Measurements from ENCODE around the gene SLC27A5. TPM values are rescaled to one million over a fixed set of nuclear protein-coding genes. Genes with fewer than 3 reads are reported as not detected.

Gene SLC27A5
- total RNA-seq, 1 experiment from 2014 or later = 17.1 TPM

- Histone ChIP-seq H3K18ac (ENCODE audit: insufficient read length, low read depth, low read length) (no peak overlapping the region), H2BK120ac (ENCODE audit: low read depth, low read length, poor library complexity, severe bottlenecking) (no peak overlapping the region), H4K5ac (ENCODE audit: insufficient read length, low read depth, low read length) (no peak overlapping the region), H3K23me2 (ENCODE audit: insufficient read length, low read depth, low read length, poor library complexity, severe bottlenecking) (peaks cover 7% of the 10 kb centered on the region), H4K20me1 (ENCODE audit: control insufficient read depth, insufficient read depth, insufficient read length) (no peaks in the 10 kb centered on the region), H4K8ac (replicated peaks; ENCODE audit: insufficient read length, low read depth, low read length) (no peak overlapping the region), H2BK15ac (ENCODE audit: low read depth, low read length) (no peak overlapping the region), H3K56ac (ENCODE audit: insufficient read length, low read depth, low read length) (no peak overlapping the region), H3K9ac (ENCODE audit: extremely low read depth, insufficient read length, low read length) (peak overlapping the region; percentile 27), H3K23ac (ENCODE audit: insufficient read length, low read depth, low read length) (no peak overlapping the region), H4K91ac (ENCODE audit: insufficient read length, low read depth, low read length) (no peak overlapping the region), H3K14ac (ENCODE audit: insufficient read depth, low read length) (no peak overlapping the region), H2AK5ac (ENCODE audit: insufficient read length, low read length) (no peak overlapping the region), H3K4me1 (ENCODE audit: insufficient read depth, low read length) (no peaks in the 10 kb centered on the region), H3K79me1 (ENCODE audit: insufficient read depth, low read depth, low read length, poor library complexity, severe bottlenecking) (no peaks in the 10 kb centered on the region), H3K4me2 (ENCODE audit: insufficient read depth, insufficient read length, low read length) (peak overlapping the region; percentile 43), H3K27me3 (ENCODE audit: insufficient read depth, low read length) (no peaks in the 10 kb centered on the region), H3T11ph (ENCODE audit: low read length) (no peak overlapping the region), H3K9me3 (ENCODE audit: control insufficient read depth, low read depth, low read length) (no peaks in the 10 kb centered on the region), H2AFZ (ENCODE audit: low read length) (no peak overlapping the region), H3K27ac (ENCODE audit: insufficient read length, low read depth, low read length) (no peak overlapping the region), H3K4ac (ENCODE audit: low read depth, low read length) (no peak overlapping the region), H2BK12ac (ENCODE audit: insufficient read length, low read depth, low read length) (no peak overlapping the region), H2BK5ac (ENCODE audit: insufficient read length, low read length) (no peak overlapping the region), H2BK20ac (ENCODE audit: low read depth, low read length, poor library complexity, severe bottlenecking) (no peak overlapping the region), H3K79me2 (ENCODE audit: insufficient read depth, low read length) (no peaks in the 10 kb centered on the region)
- WGBS (ENCODE audit: extremely low coverage, insufficient read length, low lambda C conversion rate) = no CpG with 5 or more reads among the region's 27 CpGs
- no peak for TF ChIP-seq CTCF (conservative IDR thresholded peaks at IDR 0.05)
- Mint-ChIP-seq H3K36me3 (ENCODE audit: insufficient read depth in 1 of 3, low read depth in 3 of 3) (peaks cover 2 to 21% (median 4%) of the 10 kb centered on the region in 3 experiments; a peak in 6 of 7 replicates), H3K4me3 (peak overlapping the region; percentile 88 to 94), H3K9me3 (no peaks in the 10 kb centered on the region), H3K4me1 (peaks cover 9 to 13% of the 10 kb centered on the region in 2 experiments), H3K27me3 (ENCODE audit: low read depth) (no peaks in the 10 kb centered on the region; the same call in 1 of the 2 replicates), H3K27ac (peak overlapping the region in 1 of 3 experiments; percentile 73; a peak in 2 of 7 replicates)
- peak; percentile 29 for DNase-seq
These were observed 35.2 kb downstream of the SLC27A5 start for GRCh38 chr19:58476498-58477015.
